Measurements from ENCODE around the gene KRTAP10-6.
"Not testable (repeated sequence)": the region's sequence is repeated elsewhere in the genome, so short reads cannot be mapped to it uniquely, and the experiment has no call there.

Gene KRTAP10-6

GRCh38 chr21:44592446-44593311, at the start of gene KRTAP10-6:
KRTAP10-6 (minus strand) TSS chr21:44592505; CDS start chr21:44592484, 21 bp downstream.
- TF ChIP-seq JUND (IDR thresholded peaks at IDR 0.05; ENCODE audit: low read depth): no peak
- in situ Hi-C loops (cut with HindIII; ENCODE audit: low pct_unique_long_range_greater_than_20kb, low sequenced_read_pairs): no loop called here
- DNase-seq (ENCODE audit: low read depth in 1 of 2, low spot score in 1 of 2): no peak

GRCh38 chr21:44640761-44641160, 48.5 kb upstream of the KRTAP10-6 start:
- TF ChIP-seq JUND (IDR thresholded peaks at IDR 0.05; ENCODE audit: low read depth): no peak
- in situ Hi-C loops (cut with HindIII; ENCODE audit: low pct_unique_long_range_greater_than_20kb, low sequenced_read_pairs): no loop called here
- no peak for DNase-seq (ENCODE audit: low read depth in 1 of 2, low spot score in 1 of 2)

GRCh38 chr21:44639331-44639655, 47.0 kb upstream of the KRTAP10-6 start:
- in situ Hi-C loops (cut with HindIII; ENCODE audit: low pct_unique_long_range_greater_than_20kb, low sequenced_read_pairs): no loop called here

GRCh38 chr21:44638506-44639330, 46.4 kb upstream of the KRTAP10-6 start:
- in situ Hi-C loops (cut with HindIII; ENCODE audit: low pct_unique_long_range_greater_than_20kb, low sequenced_read_pairs); DNase-seq (ENCODE audit: low read depth in 1 of 2, low spot score in 1 of 2): not testable (repeated sequence)

More at GRCh38 chr21:44639331-44639655, 47.0 kb upstream of the KRTAP10-6 start:
- no peak for DNase-seq (ENCODE audit: low read depth in 1 of 2, low spot score in 1 of 2)
- TF ChIP-seq JUND (IDR thresholded peaks at IDR 0.05; ENCODE audit: low read depth): no peak

- in situ Hi-C loops (cut with HindIII; ENCODE audit: low pct_unique_long_range_greater_than_20kb, low sequenced_read_pairs); DNase-seq (ENCODE audit: low read depth in 1 of 2, low spot score in 1 of 2): not testable (repeated sequence)
Measured at GRCh38 chr21:44637851-44638348, 45.6 kb upstream of the KRTAP10-6 start.

GRCh38 chr21:44637018-44637850, 44.9 kb upstream of the KRTAP10-6 start, which contains the start of gene KRTAP10-10:
KRTAP10-10 (plus strand) TSS chr21:44637356; CDS start chr21:44637418, 62 bp downstream.
- no peak for DNase-seq (ENCODE audit: low read depth in 1 of 2, low spot score in 1 of 2)
- in situ Hi-C loops (cut with HindIII; ENCODE audit: low pct_unique_long_range_greater_than_20kb, low sequenced_read_pairs): no loop called here
- TF ChIP-seq JUND (IDR thresholded peaks at IDR 0.05; ENCODE audit: low read depth): no peak

- in situ Hi-C loops (cut with HindIII; ENCODE audit: low pct_unique_long_range_greater_than_20kb, low sequenced_read_pairs): no loop called here
- DNase-seq (ENCODE audit: low read depth in 1 of 2, low spot score in 1 of 2): no peak
Measured at GRCh38 chr21:44636209-44637017, 44.1 kb upstream of the KRTAP10-6 start.

GRCh38 chr21:44632067-44632466, 39.8 kb upstream of the KRTAP10-6 start:
- no peak for TF ChIP-seq JUND (IDR thresholded peaks at IDR 0.05; ENCODE audit: low read depth)
- in situ Hi-C loops (cut with HindIII; ENCODE audit: low pct_unique_long_range_greater_than_20kb, low sequenced_read_pairs): no loop called here
- DNase-seq (ENCODE audit: low read depth in 1 of 2, low spot score in 1 of 2): no peak

More at GRCh38 chr21:44636209-44637017, 44.1 kb upstream of the KRTAP10-6 start:
- TF ChIP-seq JUND (IDR thresholded peaks at IDR 0.05; ENCODE audit: low read depth): no peak

GRCh38 chr21:44630440-44630839, 38.1 kb upstream of the KRTAP10-6 start:
- TF ChIP-seq JUND (IDR thresholded peaks at IDR 0.05; ENCODE audit: low read depth): no peak
- in situ Hi-C loops (cut with HindIII; ENCODE audit: low pct_unique_long_range_greater_than_20kb, low sequenced_read_pairs): no loop called here
- DNase-seq (ENCODE audit: low read depth in 1 of 2, low spot score in 1 of 2): no peak

- no peak for TF ChIP-seq JUND (IDR thresholded peaks at IDR 0.05; ENCODE audit: low read depth)
- no peak for DNase-seq (ENCODE audit: low read depth in 1 of 2, low spot score in 1 of 2)
- in situ Hi-C loops (cut with HindIII; ENCODE audit: low pct_unique_long_range_greater_than_20kb, low sequenced_read_pairs): no loop called here
Measured at GRCh38 chr21:44628707-44629391, 36.5 kb upstream of the KRTAP10-6 start.

- DNase-seq (ENCODE audit: low read depth in 1 of 2, low spot score in 1 of 2); in situ Hi-C loops (cut with HindIII; ENCODE audit: low pct_unique_long_range_greater_than_20kb, low sequenced_read_pairs): not testable (repeated sequence)
Measured at GRCh38 chr21:44627831-44628233, 35.5 kb upstream of the KRTAP10-6 start.

GRCh38 chr21:44627181-44627822, 35.0 kb upstream of the KRTAP10-6 start:
- DNase-seq (ENCODE audit: low read depth in 1 of 2, low spot score in 1 of 2); in situ Hi-C loops (cut with HindIII; ENCODE audit: low pct_unique_long_range_greater_than_20kb, low sequenced_read_pairs): not testable (repeated sequence)

Data from T47D (cell line).